Stimulated activated CD4-positive, alpha-beta T cell treated with anti-CD3 and anti-CD28 coated beads, Interleukin-1b, Interleukin-23, amount 100 ng/mL, for 1 hour (primary cell): ENCODE data around the gene FBXW12.
A peak's percentile ranks its signal among the peaks of the same experiment; 100 is the strongest.
"Not testable (repeated sequence)": the region's sequence is repeated elsewhere in the genome, so short reads cannot be mapped to it uniquely, and the experiment has no call there.

Source experiments
- DNase-seq, 2 donors: peaks; one replicate each; pipeline ENCODE4 v3.0.0-alpha.2; 2020; ENCODE audit warnings: low read depth in 2 of 2

The FBXW12 gene

DNA sequence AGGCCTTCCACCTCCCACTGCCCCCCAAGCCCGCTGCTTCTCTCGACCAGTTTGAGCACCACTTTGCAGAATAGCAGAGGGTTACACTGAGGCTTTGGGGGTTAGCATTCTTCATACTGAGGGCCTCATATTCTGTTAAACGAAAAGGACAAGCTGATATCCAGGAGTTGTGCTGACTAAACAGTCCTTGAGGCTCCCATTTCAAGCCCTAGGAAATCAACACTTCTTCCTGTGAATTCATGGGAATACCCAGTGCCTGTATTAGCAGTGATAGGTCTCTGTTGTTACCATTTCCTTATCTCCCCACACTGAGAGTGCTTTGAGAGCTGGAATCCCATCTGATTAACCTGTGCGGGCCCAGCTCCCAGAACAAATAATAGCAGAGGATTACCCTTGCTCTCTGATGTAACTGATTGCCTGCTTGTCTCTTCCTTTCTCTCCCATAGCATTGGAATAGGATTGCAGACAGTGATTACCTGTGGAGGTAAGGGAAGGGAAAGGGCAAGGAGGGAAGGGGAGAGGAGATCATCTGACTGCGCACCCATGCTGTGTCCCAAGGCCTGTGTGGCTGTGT is 930 bp downstream of the FBXW12 start:
- no peak for DNase-seq

DNA sequence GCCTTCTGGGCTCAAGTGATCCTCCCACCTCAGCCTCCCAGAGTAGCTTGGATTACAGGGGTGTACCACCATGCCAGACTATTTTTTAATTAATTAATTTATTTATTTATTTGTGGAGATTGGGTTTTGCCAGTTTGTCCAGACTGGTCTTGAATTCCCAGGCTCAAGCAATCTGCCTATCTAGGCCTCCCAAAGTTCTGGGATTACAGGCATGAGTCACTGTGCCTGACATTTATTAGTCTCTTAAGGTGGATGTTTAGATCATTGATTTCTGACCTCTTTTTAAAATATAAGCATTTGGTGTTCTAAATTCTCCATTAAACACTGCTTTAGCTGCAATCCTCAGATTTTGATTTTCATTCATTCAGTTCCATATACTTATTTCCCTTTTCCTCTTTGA is 15.6 kb downstream of the FBXW12 start:
- DNase-seq = no peak

DNA sequence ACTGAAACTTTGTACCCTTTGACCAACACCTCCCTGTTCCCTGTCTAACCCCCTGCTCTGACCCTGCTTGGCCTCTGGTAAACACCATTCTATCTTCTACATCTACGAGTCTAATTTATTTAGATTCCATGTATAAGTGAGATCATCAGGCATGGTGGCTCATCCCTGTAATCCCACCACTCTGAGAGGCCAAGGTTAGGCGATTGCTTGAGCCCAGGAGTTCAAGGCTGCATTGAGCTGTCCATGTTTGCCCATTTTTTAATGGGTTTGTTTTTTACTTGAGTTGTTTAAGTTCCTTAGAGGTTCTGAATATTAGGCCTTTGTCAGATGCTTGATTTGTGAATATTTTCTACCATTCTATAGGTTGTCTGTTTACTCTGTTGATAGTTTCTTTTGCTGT is 16.9 kb downstream of the FBXW12 start:
- no peak for DNase-seq

DNA sequence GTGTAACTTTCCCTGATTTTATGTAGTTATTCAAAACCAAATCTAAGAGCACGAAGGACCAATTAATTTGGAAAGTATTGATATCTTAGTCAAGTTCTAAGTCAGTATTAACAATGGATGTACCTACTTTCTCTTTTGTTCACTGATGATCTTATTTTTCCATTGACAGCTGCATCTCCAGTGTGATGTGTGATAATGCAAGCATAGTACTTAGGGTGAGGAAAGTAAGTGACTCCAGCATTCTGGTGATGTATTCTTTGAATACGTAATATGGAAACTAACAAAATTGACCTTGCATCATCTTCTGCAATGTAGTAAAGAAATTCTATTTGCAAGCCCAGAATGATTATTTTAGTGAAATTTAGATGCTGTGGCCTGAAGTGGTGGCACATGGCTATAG is 22.4 kb downstream of the FBXW12 start:
- DNase-seq = no peak

DNA sequence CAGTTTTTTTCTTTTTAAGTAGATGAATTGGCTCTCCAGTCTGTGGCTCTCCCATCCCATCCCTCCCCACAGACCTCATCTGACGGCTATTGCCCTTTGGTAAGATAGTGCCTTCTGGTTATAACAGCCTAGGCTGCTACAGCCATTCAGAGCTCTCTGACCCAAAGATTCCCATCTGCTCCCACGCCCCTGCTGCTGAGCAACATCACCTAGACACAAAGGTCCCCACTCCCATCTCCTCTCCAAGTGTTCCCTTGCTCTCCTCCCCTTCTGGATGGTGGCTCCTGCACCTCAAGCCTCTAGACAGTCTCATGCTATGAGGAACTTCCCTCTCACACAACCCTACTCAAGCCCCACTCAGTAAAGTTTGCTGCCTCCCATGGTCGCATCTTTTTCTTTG is 23.7 kb downstream of the FBXW12 start:
- no peak for DNase-seq

DNA sequence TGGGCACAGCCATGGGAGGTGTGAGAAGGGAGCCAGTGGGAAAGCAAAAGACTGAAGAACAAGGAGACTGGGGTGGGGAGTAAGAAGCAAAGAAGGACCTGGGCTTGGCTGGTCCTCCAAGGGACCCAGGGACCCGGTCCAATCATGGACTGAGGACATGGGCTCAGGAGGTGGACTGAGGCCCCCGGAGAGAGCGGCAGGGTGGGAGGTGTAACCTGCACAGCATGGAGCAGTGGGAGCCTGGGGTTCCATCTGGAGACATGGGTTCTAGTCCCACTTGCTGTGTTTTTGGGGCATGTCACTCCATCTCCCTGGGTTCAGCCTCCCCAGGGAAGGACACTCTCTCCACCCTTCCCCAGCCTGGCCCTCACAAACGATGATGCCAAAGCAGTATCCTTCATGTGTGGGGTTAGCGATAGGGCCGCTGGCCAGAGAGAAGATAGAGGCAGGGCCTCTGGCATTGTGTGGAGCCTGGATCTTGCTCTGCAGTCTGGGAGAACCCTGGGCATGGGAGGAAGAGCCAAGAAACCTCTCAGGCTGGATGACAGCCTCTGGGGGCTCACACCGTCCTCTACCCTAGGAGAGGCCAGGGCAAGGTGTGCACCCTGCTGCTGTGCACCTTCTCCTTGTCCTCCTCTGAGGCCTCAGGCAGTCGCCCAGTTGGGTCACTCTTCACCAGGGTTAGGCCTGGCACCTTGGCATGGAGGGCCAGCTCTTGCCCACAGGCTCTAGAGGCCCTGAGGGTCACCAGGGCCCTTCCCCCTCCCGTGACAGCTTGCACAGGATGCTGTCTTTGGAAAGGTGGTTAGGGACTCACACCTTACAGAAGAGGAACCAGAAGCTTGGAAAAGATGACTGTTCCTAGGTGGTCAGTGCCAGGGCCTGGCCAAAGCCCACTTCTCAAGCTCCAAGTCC is 26.0 kb downstream of the FBXW12 start:
- no peak for DNase-seq

DNA sequence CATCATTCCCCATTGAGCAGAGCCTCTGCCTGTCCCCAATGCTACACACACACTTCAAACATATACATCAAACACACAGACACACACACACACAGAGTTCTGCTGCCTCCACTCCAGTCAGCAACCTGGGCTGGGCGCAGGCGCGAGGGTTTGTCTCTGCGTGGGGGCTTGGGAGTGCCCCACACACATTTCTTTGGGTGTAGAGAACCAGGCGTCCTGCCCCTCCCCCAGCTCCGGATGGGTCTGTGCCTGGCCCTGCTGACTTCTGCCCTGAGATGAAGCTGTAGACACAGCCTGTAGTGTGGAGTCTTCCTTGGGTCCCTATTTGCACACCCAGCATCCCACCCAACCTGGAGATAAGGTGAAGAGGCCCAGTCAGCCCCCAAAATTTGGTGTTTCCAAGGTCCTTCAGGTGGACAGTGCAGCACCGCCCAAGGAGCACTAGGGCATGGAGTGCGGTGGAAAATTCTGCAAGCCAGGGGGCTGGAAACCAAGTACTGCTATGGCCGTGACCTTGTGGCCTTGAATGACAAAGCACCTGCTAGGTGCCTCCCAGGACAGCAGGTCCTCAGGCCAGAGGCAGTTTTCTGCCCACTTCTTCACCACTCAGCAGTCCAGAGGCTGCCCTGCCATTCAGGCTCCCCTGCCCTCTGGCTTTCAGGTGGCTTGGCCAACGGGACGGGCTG is 26.8 kb downstream of the FBXW12 start:
- no peak for DNase-seq

DNA sequence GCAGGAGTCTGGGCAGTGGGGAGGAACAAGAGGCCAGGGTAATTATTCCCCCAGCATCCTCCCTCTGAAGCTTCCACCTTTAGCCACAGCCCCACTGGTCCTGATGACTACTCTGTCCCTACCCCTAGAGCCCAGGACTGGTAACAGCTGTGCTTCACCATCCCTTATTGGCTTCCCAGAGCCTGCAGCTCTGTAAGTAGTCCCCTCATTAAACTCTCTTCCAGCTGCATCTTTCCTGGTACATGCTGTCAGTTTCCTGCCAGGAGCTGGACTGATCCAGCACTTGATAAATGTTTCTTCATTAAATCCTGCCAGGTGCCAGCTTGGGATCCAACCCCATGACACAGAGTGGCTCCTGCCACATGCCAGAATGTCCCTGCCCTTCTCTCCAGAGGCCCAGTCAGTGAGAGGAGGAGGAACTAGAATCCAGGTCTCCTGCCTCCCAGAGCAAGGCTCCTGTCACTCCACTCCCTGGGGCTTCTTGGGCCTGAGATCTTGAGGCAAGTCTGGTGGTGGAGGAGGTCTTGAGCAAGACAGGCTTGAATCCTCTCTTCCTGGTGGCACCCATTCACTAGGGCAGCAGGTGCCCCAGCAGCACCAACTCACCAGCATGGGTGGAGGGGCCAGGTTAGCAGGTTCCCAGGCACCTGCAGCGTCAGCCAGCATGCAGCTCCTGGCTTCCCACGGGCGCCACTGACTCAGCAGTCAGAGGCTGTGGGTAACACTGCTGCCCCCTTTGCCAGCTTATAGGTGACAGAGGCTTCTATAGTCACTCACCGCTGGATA is 27.6 kb downstream of the FBXW12 start:
- no peak for DNase-seq

DNA sequence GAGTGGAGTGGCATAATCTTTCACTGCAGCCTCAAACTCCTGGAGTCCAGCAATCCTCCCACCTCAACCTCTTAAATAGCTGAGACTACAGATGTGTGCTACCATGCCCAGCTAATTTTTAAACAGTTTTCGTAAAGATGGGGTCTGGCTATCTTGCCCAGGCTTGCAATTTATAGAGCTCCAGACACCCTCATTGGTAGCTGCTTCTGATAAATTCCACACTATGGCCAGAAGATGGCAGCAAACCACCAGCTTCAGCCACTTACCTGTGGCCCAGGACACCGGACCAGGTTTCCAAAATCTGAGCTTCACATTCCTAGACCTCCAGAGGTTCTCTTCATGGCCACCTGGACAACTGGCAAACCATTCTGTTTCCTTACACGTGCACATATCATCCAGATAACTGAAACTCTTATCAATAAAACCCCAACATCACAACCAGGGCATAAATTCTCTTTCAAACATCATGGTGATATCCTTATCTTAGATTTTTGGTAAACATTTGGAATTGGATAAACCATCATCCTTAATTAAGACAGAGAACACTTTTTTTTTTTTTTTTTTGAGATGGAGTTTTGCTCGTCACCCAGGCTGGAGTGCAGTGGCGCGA is 28.9 kb downstream of the FBXW12 start:
- peak; percentile 19 to 28 for DNase-seq

DNA sequence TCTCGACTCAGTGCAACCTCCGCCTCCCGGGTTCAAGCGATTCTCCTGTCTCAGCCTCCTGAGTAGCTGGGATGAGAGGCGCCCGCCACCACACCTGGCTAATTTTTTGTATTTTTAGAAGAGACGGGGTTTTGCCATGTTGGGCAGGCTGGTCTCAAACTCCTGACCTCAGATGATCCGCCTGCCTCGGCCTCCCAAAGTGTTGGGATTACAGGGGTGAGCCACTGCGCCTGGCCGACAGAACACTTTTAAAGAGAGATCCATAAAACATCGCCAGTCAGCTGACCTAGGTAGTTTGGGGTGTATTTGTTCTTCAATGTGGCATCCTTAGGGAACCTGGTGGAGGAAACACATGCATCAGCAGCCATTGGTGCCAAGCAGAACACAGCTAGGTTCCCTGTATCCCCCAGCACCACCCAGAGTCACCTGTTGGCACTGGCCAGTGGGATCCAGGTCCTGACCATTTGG is 29.4 kb downstream of the FBXW12 start:
- not testable (repeated sequence) for DNase-seq

DNA sequence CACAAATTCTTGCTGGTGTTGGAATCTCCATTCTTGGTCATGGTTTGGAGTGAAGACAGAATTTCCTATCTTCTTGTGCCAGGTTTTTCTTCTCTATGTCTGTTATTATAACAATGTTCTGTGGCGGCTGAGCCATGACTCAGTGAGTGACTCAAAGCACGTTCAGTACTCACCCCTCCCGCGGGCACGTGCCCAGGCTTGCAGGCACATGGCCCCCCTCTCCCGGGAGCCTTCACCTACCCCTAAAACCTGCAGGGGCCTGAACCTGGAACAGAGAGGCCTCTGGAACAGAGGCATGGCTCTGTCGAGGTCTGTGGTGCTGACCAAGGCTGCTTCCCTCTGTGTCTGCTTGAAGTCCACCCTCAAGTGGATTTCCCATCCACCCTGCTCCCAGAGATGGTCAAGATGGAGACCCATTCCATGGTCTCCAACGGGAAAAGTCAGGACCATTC is 30.3 kb downstream of the FBXW12 start:
- no peak for DNase-seq

DNA sequence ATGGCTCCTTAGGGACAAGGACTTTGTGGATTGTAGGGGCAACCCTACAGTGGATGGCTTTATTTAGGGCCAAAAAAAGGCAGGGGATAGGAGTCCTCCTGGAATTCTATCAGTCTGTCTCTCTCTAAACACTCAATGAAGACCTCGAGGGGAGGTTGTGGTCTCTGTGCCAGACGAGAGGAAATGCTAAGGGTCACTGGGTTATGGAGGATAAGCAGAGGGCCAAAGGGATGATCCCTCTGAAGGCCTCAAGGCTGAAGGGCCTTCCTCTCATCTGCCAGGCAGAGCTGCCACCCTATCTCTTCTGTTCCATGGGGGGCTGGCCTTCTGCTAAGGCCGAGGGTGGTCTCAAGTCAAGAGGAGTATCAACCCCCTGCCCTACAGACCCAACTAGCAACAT is 30.9 kb downstream of the FBXW12 start:
- DNase-seq = no peak

DNA sequence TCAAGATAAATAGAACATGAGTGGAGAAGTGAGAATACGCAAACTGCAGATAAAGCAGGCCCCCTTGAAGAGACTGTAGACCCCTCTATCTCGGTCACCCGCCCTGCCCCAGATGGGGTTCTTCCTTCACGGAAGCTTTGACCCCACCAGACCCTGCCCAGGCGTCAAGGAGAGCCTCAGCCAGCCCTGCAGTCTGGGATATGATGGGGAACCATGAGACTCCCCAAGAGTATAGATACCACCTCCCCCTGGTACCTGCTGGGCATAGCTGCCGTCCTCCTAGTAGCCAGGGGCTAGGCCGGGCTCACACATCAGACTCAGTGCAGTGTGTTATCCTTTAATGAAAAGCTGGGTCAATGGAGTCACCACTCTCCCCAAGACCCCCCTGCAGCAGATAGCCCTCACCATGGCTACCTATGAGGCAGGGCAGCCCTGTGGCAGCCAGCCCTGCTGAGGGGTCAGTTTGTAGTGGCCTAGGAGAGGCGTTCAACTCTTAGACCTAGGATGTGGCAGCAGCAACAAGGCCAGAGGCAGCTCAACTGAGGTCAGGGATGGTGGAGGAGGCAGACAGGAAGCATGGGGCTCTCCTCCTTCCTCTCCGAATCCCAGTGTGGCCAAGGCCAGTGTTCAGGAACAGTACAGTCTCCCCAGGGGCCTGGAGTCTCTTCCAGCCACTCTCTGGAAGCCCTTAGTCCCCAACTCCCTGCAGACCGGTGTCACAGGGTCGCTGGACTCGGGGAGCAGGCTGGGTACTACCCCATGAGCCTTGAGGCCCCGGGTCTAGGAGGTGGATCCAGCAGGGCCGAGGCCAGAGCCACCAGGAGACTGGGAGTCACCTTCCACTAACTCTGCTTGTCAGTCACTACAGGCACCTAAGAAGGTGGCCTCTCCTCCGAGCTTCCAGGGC is 31.8 kb downstream of the FBXW12 start:
- DNase-seq = no peak

DNA sequence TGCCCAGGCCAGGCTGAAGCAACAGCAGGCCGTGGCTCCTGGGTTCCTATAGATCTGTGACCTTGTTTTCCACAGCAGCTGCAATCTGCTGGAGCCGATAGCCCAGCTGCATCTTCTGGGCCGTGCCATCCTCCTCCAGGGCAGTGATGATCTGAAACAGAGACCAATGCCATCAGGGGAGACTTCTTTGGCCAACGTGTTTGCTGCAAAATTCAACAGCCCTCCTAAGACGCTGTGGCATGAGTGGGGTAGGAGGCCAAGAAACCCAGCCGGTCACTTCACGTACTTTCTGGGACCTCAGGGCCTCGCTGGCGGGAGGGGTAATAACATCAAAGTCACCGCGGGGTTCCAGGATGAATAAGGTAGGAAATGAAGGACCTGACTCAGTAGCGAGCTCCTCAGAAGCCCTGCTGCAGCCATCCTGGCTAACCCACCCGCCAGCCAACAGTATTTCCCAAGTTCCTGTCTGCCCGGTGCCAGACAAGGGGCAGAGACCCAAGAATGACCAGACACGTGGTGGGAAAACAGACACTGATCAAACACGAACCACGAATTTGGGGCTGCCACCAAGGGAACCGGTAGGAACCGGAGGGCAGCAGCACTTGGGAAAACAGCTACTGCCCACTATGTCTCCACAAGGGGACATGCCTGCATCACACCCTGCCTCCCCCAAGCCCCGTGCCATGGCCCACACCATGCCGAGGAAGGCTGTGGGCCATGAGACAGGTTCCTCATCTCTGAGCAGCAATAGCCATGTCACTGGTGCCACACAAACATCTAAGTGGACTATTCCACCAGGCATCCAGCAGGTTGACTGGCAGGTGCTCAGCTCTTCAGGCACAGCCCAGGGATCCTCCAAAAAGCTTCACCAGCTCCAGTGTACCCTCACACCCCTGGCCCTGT is 32.7 kb downstream of the FBXW12 start:
- DNase-seq = no peak

DNA sequence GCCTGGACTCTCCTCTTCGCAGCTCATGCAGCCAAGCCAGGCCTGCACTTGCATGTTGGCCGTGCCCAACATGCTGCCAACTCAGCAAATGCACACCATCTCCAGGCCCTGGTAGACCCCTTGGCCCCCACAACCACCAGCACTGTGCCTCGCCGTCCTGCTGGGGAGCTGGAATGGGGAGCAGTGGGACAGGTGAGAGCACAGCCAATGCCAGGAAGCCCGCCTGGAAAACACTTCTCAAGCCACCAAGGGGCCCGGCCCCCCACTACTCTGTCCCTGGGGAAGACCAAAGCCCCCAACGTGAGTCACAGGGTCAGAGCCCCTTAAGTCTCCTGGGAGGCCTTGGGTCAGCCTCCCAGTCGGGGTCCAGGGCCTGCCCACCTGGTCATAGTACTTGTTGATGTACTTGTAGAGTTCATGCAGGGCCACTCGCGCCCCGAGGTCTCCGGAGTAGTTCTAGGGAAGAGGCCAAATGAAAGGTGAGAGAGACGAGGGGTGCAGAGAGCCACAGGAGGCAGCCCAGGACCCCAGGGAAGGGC is 33.4 kb downstream of the FBXW12 start:
- no peak for DNase-seq

DNA sequence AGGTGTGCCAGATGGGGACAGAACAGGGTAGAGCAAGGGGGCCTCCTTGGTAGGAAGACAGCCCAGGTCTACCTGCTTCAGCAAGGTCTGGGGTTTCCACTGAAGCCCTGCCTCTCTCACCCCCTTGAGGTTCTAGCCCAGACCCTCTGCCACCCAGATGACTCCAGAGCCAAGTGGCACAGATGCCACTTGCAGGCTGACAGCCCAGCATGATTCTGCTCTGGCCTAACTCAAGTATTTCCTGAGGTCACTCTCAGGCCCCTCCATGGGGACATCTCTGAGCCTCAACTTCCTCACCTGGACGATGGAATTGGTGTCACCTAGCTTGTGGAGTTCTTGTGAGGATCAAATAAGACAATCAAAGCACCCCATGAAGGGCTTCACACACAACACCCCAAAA is 34.0 kb downstream of the FBXW12 start:
- no peak for DNase-seq

DNA sequence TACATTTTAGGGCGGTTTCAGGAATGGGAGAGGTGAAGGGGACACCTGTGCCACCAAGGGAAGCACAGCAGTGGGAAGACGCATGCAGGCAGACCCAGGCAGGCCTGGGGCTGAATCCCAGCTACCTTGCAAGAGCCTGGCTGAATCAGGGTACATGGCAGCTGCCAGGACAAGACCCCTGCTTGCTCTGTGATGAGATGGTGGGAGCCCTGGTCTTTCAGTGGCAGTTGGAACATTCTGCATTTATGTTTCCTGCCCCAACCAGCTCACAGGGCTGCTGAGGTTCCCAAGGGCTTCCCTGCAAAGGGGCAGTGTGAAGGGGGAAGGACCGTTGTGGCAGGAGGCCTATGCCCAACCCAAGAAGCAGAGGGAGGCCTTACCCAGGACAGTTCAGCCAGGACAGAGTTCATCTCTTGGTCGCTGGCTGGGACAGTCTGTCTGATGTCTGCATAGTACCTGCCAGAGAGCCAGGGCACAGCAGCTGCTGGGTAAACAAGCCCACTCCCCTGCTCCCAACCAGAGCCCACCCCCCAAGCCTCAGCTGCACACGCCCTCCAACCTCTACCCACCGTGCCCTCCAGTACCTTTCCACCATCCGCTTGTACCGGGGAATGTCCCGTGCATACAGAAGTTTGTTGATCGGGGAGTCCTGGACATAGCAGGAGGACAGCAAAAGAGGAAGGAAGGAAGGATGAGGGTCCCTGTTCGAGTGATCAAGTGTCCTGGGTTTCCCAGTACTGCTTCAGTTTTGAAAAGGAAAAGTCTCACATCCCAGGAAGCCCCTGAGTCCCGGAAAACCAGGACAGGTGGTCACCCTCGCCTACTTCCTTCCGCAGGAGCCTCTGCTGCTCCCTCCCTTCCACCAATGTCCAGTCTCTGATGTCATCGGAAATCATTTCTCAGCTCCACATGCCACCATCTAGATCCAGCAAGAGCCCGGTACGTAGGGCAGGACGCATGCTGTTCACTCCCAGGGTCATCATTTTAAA is 34.7 kb downstream of the FBXW12 start:
- no peak for DNase-seq
